Mesendoderm (in vitro differentiated cells): ENCODE data around the gene NXNL2.

Experiments
- DNase-seq: peaks from one replicate; pipeline ENCODE4 v3.0.0; 2013
- H2AK5ac ChIP-seq: 2 replicates; pipeline ENCODE4 v1.6.1; 2013; ENCODE audit warnings: low read length, inconsistent platforms
- H2BK120ac ChIP-seq: 2 replicates; pipeline ENCODE4 v1.6.1; 2013; ENCODE audit warnings: low read depth, mild to moderate bottlenecking, low read length, moderate library complexity, mixed read lengths
- H2BK15ac ChIP-seq: replicated peaks from 2 replicates; pipeline ENCODE4 v1.6.1; 2013; ENCODE audit warnings: low read depth, mild to moderate bottlenecking, moderate library complexity
- H2BK5ac ChIP-seq: 2 replicates; pipeline ENCODE4 v1.6.1; 2013; ENCODE audit warnings: low read length, inconsistent platforms
- H3K18ac ChIP-seq: 2 replicates; pipeline ENCODE4 v1.6.1; 2013; ENCODE audit warnings: mild to moderate bottlenecking, low read length, mixed read lengths
- H3K23ac ChIP-seq: one replicate; pipeline ENCODE4 v1.6.1; 2013; ENCODE audit warnings: low read length
- H3K27ac ChIP-seq: 2 replicates; pipeline ENCODE4 v1.5.1; 2013; ENCODE audit warnings: low read depth, mild to moderate bottlenecking, inconsistent platforms, low read length, moderate library complexity
- H3K27me3 ChIP-seq: 2 replicates; pipeline ENCODE4 v1.6.1; 2013; ENCODE audit warnings: low read length, control low read depth, mild to moderate bottlenecking, inconsistent platforms; ENCODE audit not compliant: insufficient read depth, poor library complexity
- H3K36me3 ChIP-seq: 2 replicates; pipeline ENCODE4 v1.6.1; 2013; ENCODE audit warnings: low read length, inconsistent platforms; ENCODE audit not compliant: control insufficient read depth, insufficient read depth
- H3K4ac ChIP-seq: one replicate; pipeline ENCODE4 v1.6.1; 2013; ENCODE audit warnings: low read depth, mild to moderate bottlenecking, low read length, moderate library complexity
- H3K4me1 ChIP-seq: 2 replicates; pipeline ENCODE4 v1.6.1; 2013; ENCODE audit warnings: low read depth, low read length, inconsistent platforms; ENCODE audit not compliant: control insufficient read depth
- H3K4me2 ChIP-seq: 2 replicates; pipeline ENCODE4 v1.6.1; 2013; ENCODE audit warnings: low read length
- H3K4me3 ChIP-seq: 2 replicates; pipeline ENCODE4 v1.5.1; 2013; ENCODE audit warnings: mild to moderate bottlenecking, low read length
- H3K56ac ChIP-seq: one replicate; pipeline ENCODE4 v1.6.1; 2013; ENCODE audit warnings: low read length
- H3K79me1 ChIP-seq: 2 replicates; pipeline ENCODE4 v1.6.1; 2013; ENCODE audit warnings: low read length, inconsistent platforms
- H3K79me2 ChIP-seq: 2 replicates; pipeline ENCODE4 v1.6.1; 2013; ENCODE audit warnings: mild to moderate bottlenecking, low read length; ENCODE audit not compliant: control insufficient read depth, insufficient read depth
- H3K9ac ChIP-seq: 2 replicates; pipeline ENCODE4 v1.6.1; 2013; ENCODE audit warnings: low read length, inconsistent platforms
- H4K5ac ChIP-seq: one replicate; pipeline ENCODE4 v1.6.1; 2013; ENCODE audit warnings: low read length
- H4K8ac ChIP-seq: one replicate; pipeline ENCODE4 v1.6.1; 2013; ENCODE audit warnings: low read depth, mild to moderate bottlenecking, control low read depth, low read length, moderate library complexity
- WGBS: extraction: QIAGEN DNeasy Blood & Tissue Kit; methylation state at CpG from one replicate; pipeline ENCODE4 v1.1.7; 2013; ENCODE audit warnings: low lambda C conversion rate, missing lambda C conversion rate; ENCODE audit not compliant: insufficient coverage; ENCODE audit errors: extremely low coverage; 5-methylcytosine and 5-hydroxymethylcytosine counted together

NXNL2 gene

GRCh38 chr9:88501086-88501485, 33.9 kb upstream of the NXNL2 start:
- Histone ChIP-seq H2BK15ac (no peak overlapping the region), H3K79me1 (no peaks in the 10 kb centered on the region), H3K4me3 (no peak overlapping the region), H4K5ac (no peak overlapping the region), H2BK5ac (no peak overlapping the region), H3K79me2 (no peaks in the 10 kb centered on the region), H4K8ac (no peak overlapping the region), H3K36me3 (no peaks in the 10 kb centered on the region), H3K27ac (no peak overlapping the region), H3K23ac (no peak overlapping the region), H2BK120ac (no peak overlapping the region), H3K4ac (no peak overlapping the region), H3K18ac (no peak overlapping the region), H3K27me3 (no peaks in the 10 kb centered on the region), H3K56ac (no peak overlapping the region), H3K4me2 (no peak overlapping the region), H3K4me1 (no peaks in the 10 kb centered on the region), H3K9ac (no peak overlapping the region), H2AK5ac (no peak overlapping the region)
- WGBS, result no CpG with 5 or more reads among the region's 5 CpGs
- DNase-seq, result no peak

- WGBS, result no CpG with 5 or more reads among the region's 12 CpGs
- no peak overlapping the region for H3K18ac ChIP-seq
- no peak overlapping the region for H3K9ac ChIP-seq
- no peak overlapping the region for H2BK120ac ChIP-seq
- no peak overlapping the region for H2BK15ac ChIP-seq
- H3K23ac ChIP-seq, result no peak overlapping the region
- H3K79me2 ChIP-seq, result no peaks in the 10 kb centered on the region
- H3K27me3 ChIP-seq, result no peaks in the 10 kb centered on the region
- H3K79me1 ChIP-seq, result no peaks in the 10 kb centered on the region
- peak overlapping the region; percentile 1 for H3K56ac ChIP-seq
- no peak overlapping the region for H2BK5ac ChIP-seq
- no peak overlapping the region for H4K8ac ChIP-seq
- no peaks in the 10 kb centered on the region for H3K4me1 ChIP-seq
- no peak overlapping the region for H4K5ac ChIP-seq
- H3K4ac ChIP-seq, result no peak overlapping the region
- H2AK5ac ChIP-seq, result no peak overlapping the region
- DNase-seq, result peak; percentile 13
- no peaks in the 10 kb centered on the region for H3K36me3 ChIP-seq
- no peak overlapping the region for H3K27ac ChIP-seq
- no peak overlapping the region for H3K4me2 ChIP-seq
- no peak overlapping the region for H3K4me3 ChIP-seq
Measured at GRCh38 chr9:88502552-88503034, 32.4 kb upstream of the NXNL2 start.

DNA sequence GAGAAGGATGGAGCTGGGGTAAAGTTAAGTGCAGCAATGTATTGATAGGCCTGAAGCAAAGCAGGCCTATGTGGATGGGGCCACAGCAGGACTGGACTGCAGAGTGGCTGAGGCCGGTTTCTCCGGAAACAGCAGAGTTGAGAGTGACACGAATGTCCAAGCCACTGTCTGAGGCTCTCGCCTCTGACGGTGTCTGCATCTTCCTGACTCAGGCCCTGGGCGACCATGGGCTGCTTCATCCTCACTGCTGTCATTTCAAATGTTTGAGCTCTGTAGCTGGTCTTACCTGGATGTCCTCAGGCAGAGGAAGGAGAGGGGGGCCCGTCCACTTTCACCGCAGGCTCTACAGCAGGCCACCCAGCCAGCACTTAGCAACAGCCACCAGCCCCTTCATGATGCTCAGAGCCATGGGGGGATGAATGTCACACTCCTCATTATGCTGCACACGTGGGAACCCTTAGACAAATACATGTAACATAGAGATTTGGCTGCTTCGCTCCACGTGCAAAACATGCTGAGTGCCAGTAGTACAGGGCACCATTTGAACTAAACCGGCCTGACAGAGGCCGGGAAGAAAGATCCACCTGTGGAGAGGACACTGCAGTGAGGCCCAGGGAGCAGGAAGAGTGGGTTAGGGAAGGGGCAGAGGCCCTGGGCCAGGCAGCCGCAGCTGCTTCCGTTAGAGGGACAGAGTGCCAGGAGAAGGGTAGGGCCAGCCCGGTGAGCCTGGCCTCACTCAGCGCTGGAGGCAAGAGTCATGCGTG, 31.7 kb upstream of the NXNL2 start:
- no peak overlapping the region for H3K4me3 ChIP-seq
- H2AK5ac ChIP-seq, result no peak overlapping the region
- no peaks in the 10 kb centered on the region for H3K27me3 ChIP-seq
- no peak overlapping the region for H2BK120ac ChIP-seq
- no peaks in the 10 kb centered on the region for H3K79me2 ChIP-seq
- H3K56ac ChIP-seq, result no peak overlapping the region
- no peak overlapping the region for H3K4me2 ChIP-seq
- H3K4ac ChIP-seq, result no peak overlapping the region
- H3K9ac ChIP-seq, result no peak overlapping the region
- no peaks in the 10 kb centered on the region for H3K79me1 ChIP-seq
- no peaks in the 10 kb centered on the region for H3K4me1 ChIP-seq
- no peak overlapping the region for H3K18ac ChIP-seq
- no peak overlapping the region for H3K27ac ChIP-seq
- H3K23ac ChIP-seq, result no peak overlapping the region
- no peak overlapping the region for H2BK5ac ChIP-seq
- no peaks in the 10 kb centered on the region for H3K36me3 ChIP-seq
- no peak for DNase-seq
- no CpG with 5 or more reads among the region's 18 CpGs for whole genome bisulfite sequencing
- no peak overlapping the region for H2BK15ac ChIP-seq
- H4K5ac ChIP-seq, result no peak overlapping the region
- H4K8ac ChIP-seq, result no peak overlapping the region

GRCh38 chr9:88503845-88504764, 30.9 kb upstream of the NXNL2 start:
- H3K27ac ChIP-seq, result no peak overlapping the region
- H2BK120ac ChIP-seq, result no peak overlapping the region
- no peaks in the 10 kb centered on the region for H3K4me1 ChIP-seq
- whole genome bisulfite sequencing, result 100% methylated on average over 4 of the region's 17 CpGs
- H3K4me2 ChIP-seq, result no peak overlapping the region
- H3K4me3 ChIP-seq, result no peak overlapping the region
- no peaks in the 10 kb centered on the region for H3K79me1 ChIP-seq
- no peaks in the 10 kb centered on the region for H3K36me3 ChIP-seq
- H3K4ac ChIP-seq, result no peak overlapping the region
- no peak overlapping the region for H4K5ac ChIP-seq
- H3K27me3 ChIP-seq, result no peaks in the 10 kb centered on the region
- no peak overlapping the region for H3K9ac ChIP-seq
- H3K79me2 ChIP-seq, result no peaks in the 10 kb centered on the region
- no peak for DNase-seq
- no peak overlapping the region for H2BK15ac ChIP-seq
- no peak overlapping the region for H3K18ac ChIP-seq
- H4K8ac ChIP-seq, result no peak overlapping the region
- no peak overlapping the region for H3K23ac ChIP-seq
- no peak overlapping the region for H2AK5ac ChIP-seq
- no peak overlapping the region for H3K56ac ChIP-seq
- H2BK5ac ChIP-seq, result no peak overlapping the region

- no peak overlapping the region for H2BK120ac ChIP-seq
- no peak overlapping the region for H4K8ac ChIP-seq
- no peak for DNase-seq
- no peaks in the 10 kb centered on the region for H3K4me1 ChIP-seq
- no peak overlapping the region for H3K4me2 ChIP-seq
- no peak overlapping the region for H3K18ac ChIP-seq
- H2AK5ac ChIP-seq, result no peak overlapping the region
- H2BK15ac ChIP-seq, result no peak overlapping the region
- H3K56ac ChIP-seq, result no peak overlapping the region
- H3K79me1 ChIP-seq, result no peaks in the 10 kb centered on the region
- no peak overlapping the region for H3K27ac ChIP-seq
- H2BK5ac ChIP-seq, result no peak overlapping the region
- no peaks in the 10 kb centered on the region for H3K27me3 ChIP-seq
- H3K23ac ChIP-seq, result no peak overlapping the region
- no peak overlapping the region for H3K4me3 ChIP-seq
- H3K79me2 ChIP-seq, result no peaks in the 10 kb centered on the region
- H4K5ac ChIP-seq, result no peak overlapping the region
- no peak overlapping the region for H3K9ac ChIP-seq
- no CpG with 5 or more reads among the region's 2 CpGs for WGBS
- H3K36me3 ChIP-seq, result no peaks in the 10 kb centered on the region
- no peak overlapping the region for H3K4ac ChIP-seq
Measured at GRCh38 chr9:88508326-88508725, 26.7 kb upstream of the NXNL2 start.
